C4-2B (cell line): ENCODE data around the gene SIGLEC1.

Experiments
- CTCF ChIP-seq: fragments of 450-650 bp; conservative IDR thresholded peaks from 2 replicates; pipeline ENCODE4 v1.5.1; 2017; ENCODE audit warnings: mild to moderate bottlenecking
- ZFX ChIP-seq: fragments of 450-650 bp; IDR thresholded peaks from 2 replicates; pipeline ENCODE4 v1.6.1; 2017

DNA sequence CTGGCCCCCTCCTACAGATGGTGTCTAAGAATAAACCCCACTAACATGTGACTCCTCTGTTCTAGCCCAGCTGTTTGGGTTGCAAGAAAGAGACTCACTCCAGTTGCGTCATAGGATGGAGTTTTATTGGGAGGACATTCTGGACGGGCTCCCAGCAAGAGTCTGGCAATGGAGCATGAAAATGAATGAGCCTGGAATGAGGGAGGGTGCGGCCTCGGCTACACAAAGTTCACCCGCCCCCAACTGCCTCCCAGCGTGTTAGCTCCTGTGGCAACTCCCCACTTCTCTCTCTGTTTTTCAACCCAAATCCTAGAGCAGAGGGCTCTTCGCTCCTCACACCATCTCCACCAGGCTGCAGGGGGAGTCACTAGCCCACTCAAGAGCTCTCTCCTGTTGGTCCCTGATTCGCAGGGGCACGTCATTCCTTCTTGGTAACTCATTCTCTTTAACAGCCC is 25.5 kb downstream of the SIGLEC1 start:
- no peak for TF ChIP-seq CTCF
- TF ChIP-seq ZFX, result no peak
